Right hindlimb (tissue), 1 donor: ENCODE results near the gene LOXL1.

Experiments
- DNase-seq: peaks from one replicate; pipeline ENCODE4 v3.0.0-alpha.2; 2018

LOXL1 gene

GRCh38 chr15:73983773-73984172, 57.5 kb downstream of the LOXL1 start:
- DNase-seq = no peak

GRCh38 chr15:73984208-73984979, 58.1 kb downstream of the LOXL1 start:
- no peak for DNase-seq

- DNase-seq = no peak
Observed at GRCh38 chr15:73985101-73985873, 59.0 kb downstream of the LOXL1 start.

- DNase-seq = no peak
Observed at GRCh38 chr15:73986055-73986775, 60.0 kb downstream of the LOXL1 start.

- no peak for DNase-seq
Observed at GRCh38 chr15:73986776-73987056, 60.5 kb downstream of the LOXL1 start.

GRCh38 chr15:73987250-73987649, 61.0 kb downstream of the LOXL1 start:
- no peak for DNase-seq

- no peak for DNase-seq
Observed at GRCh38 chr15:73987681-73988444, 61.6 kb downstream of the LOXL1 start.

DNA sequence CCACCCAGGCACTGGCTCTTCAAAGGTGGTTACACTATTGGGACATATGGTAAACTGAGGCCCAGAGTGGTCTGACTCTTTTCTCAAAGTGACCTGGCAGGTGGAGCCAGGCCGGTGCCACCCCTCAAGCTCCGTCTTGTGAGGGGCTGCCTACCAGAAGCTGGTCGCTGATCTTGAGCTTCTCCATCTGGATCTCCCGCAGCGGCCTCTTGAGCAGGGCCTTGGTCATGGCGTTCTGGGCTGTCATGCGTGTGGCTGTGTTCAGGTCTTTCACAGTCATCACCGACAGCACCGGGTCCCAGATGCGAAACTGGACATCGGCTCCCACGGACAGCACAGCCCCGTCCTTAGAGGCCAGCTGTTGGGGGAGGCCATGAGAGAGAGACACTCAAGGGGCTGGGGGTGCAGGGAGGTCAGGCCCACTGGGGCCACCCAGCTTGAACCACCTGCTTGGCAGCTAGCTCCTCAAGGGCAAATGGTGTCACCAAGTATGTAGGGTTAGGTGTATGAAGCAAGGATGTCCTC, 62.2 kb downstream of the LOXL1 start:
- no peak for DNase-seq

GRCh38 chr15:73989001-73989798, 62.9 kb downstream of the LOXL1 start:
- DNase-seq = no peak

GRCh38 chr15:73990250-73991005, 64.2 kb downstream of the LOXL1 start:
- no peak for DNase-seq

- peak; percentile 64 for DNase-seq
Observed at GRCh38 chr15:73991260-73991659, 65.0 kb downstream of the LOXL1 start.

DNA sequence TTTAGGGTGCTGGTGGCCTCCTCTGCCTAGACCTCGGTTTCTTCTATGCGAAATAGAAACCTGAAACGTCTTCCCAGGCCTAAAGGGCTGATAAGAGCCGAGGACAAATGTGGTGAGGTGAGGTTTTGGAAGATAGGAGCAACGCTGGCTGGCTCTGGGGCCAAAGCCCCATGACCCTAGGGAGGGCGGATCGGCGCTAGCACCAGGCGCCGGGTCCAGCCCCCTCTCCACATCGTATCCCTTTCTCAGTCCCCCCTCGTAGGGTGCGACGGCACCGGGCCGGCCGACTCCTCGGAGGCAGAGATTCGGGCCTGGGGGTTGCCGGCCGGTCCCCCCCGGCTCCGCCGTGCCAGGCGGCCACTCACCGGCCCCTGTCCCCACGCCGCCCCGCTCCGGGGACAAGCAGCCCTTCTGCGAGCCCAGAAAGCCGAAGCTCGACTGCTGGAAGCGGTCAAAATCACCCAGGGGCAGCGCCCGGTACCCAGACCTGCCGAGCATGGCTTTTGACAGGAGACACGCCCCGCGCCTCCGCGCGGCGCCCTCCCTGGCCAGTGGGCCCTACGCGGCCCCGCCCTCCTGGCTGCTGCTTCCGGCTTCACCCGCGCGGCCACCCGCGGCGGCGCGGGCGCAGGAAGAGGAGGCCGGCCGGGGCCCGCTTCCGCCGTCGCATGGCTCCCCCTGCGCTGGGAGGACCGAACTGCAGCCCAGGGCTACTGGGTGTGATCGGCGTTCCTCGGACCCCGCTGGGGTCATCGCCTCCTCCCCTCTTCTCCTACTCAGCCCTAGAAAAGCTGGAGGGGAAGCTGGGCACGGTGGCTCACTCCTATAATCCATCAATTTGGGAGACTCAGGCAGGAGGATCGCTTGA, 65.7 kb downstream of the LOXL1 start, which contains the start of gene STOML1:
Gene STOML1, minus strand, starts transcription at position 570 of the 868 bp plus-strand sequence. Its CDS starts 72 bp downstream, at position 498.
- peak; percentile 94 for DNase-seq

DNA sequence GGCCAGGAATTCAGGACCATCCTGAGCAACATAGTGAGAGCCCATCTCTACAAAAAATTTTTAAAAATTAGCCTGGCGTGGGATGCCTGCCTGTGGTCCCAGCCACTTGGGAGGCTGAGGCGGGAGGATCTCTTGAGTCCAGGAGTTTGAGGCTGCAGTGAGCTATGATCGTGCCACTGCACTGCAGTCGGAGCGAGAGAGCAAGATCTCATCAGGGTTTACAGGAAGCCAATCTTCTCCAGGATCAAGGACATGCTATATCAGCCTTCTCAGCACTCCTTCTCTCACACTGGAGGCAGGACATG, 66.3 kb downstream of the LOXL1 start:
- DNase-seq = no peak

GRCh38 chr15:73993211-73993994, 67.1 kb downstream of the LOXL1 start:
- DNase-seq = no peak

GRCh38 chr15:73994413-73994883, 68.2 kb downstream of the LOXL1 start, which contains the start of gene PML:
PML (plus strand) TSS chr15:73994716; CDS start chr15:73994813, 97 bp downstream.
- DNase-seq = peak; percentile 97

DNA sequence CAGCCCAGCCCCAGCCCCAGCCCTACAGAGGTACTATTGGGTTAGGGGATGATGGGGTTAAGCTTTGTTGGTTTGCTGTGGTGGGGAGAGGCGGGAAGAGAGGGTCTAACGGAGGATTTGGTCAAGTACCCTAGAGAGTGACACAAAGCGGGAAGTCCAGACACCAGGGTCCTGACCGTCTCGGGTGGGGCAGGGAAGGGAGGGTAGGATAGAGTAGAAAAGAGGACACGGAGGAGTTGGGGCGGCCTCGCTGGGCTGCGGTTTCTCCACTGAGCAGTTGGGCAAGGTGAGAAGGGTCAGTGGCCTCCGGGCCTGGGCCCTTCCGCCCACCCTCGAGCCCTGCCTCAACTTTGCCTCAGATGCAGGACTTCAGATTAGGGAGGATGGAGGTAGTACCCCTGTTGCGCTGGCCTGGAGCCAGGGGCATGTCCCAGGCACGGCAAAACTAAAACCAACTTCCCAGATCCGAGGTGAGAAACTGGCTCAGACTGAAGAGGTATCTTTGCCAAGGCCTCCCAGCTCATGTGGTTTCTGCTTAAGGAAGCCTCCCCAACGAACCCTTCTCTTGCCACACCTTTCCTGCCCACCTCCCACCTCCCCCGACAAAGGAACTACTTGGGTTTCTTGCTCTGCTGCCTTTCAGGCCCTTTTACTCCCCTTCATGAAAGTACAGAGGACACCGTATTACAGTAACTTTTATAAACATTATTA, 68.8 kb downstream of the LOXL1 start:
- no peak for DNase-seq

- no peak for DNase-seq
Observed at GRCh38 chr15:73996267-73996666, 70.0 kb downstream of the LOXL1 start.

DNA sequence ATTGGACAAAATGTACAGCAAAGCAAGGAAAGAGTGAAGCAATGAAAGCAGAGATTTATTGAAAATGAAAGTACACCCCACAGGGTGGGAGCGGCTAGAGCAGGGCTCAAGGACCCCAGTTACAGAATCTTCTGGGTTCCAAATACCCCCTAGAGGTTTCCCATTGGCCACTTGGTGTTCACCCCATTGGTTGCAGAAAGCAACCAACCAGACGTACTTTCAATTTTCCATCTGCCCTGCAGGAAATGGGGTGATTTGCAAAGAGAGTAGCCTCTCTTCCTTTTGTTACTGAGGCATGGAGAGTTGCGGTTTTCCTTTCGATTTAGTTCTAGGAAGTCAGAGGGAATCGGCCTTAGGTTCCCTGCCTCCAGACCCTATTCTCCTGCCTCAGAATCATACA, 70.7 kb downstream of the LOXL1 start:
- DNase-seq = no peak
